Measurements from ENCODE around the gene ZCCHC13. TPM values are rescaled to one million over a fixed set of nuclear protein-coding genes. Genes with fewer than 3 reads are reported as not detected.

The ZCCHC13 gene
- total and polyA plus RNA-seq, 2 of the 8 experiments (the other 6 are each of a cell fraction or from before 2014, with no cell fraction given) = not detected

GRCh38 chrX:74349387-74349786, 45.4 kb downstream of the ZCCHC13 start:
- no peaks in the 10 kb centered on the region for H3K79me1 ChIP-seq (ENCODE audit: low read depth, low read length)
- H3K27me3 ChIP-seq (replicated peaks in 1 of 4; ENCODE audit: control insufficient read depth in 3 of 4, extremely low read depth in 1 of 4, insufficient read depth in 3 of 4, low read length in 3 of 4) = no peaks in the 10 kb centered on the region
- no peak overlapping the region for H3K18ac ChIP-seq (ENCODE audit: extremely low read depth, low read length)
- no peak overlapping the region for H3K23ac ChIP-seq (ENCODE audit: insufficient read length)
- H3K27ac ChIP-seq (ENCODE audit: low read depth, low read length) = no peak overlapping the region
- no peaks in the 10 kb centered on the region for H3K79me2 ChIP-seq (ENCODE audit: control insufficient read depth in 1 of 2, insufficient read depth in 2 of 2, low read length in 2 of 2)
- H3K4me3 ChIP-seq (ENCODE audit: extremely low read depth in 1 of 4, insufficient read depth in 2 of 4, low read depth in 3 of 4, low read length in 4 of 4) = no peak overlapping the region
- no peaks in the 10 kb centered on the region for H3K4me1 ChIP-seq (replicated peaks in 1 of 4; ENCODE audit: control insufficient read depth in 3 of 4, insufficient read depth in 4 of 4, low read length in 3 of 4)
- no peak overlapping the region for H3K14ac ChIP-seq (ENCODE audit: insufficient read length)
- no peak overlapping the region for H4K8ac ChIP-seq (ENCODE audit: extremely low read depth, insufficient read depth, low read length)
- no peaks in the 10 kb centered on the region for H3K36me3 ChIP-seq (ENCODE audit: control insufficient read depth in 2 of 4, insufficient read depth in 4 of 4, low read length in 3 of 4)
- H2BK5ac ChIP-seq (ENCODE audit: low read depth, low read length) = no peak overlapping the region
- no peak overlapping the region for H2AK5ac ChIP-seq (ENCODE audit: low read depth, low read length)
- FAIRE-seq (no peak), DNase-seq (ENCODE audit: low read depth in 1 of 2, low spot score in 2 of 2) (no peak)
- no peak overlapping the region for H2BK15ac ChIP-seq (ENCODE audit: low read length)
- no peaks in the 10 kb centered on the region for H3K23me2 ChIP-seq (ENCODE audit: low read depth, low read length)
- no peak overlapping the region for H4K5ac ChIP-seq (ENCODE audit: insufficient read length, low read depth, low read length)
- H3K4ac ChIP-seq (replicated peaks; ENCODE audit: insufficient read length, low read depth, low read length) = no peak overlapping the region
- no peak overlapping the region for H2BK20ac ChIP-seq (ENCODE audit: low read length)
- ChIA-PET POLR2A (ENCODE audit: partially characterized antibody) (no interaction called here), CTCF (ENCODE audit: partially characterized antibody) (no interaction called here)
- no peak overlapping the region for H2BK120ac ChIP-seq (replicated peaks; ENCODE audit: low read depth, low read length)
- H3K9me3 ChIP-seq (ENCODE audit: insufficient read depth in 2 of 2, low read depth in 1 of 2, low read length in 1 of 2) = no peaks in the 10 kb centered on the region
- WGBS, 2 experiments (ENCODE audit: extremely low coverage in 1 of 2, insufficient coverage in 1 of 2, insufficient read length in 1 of 2, insufficient replicate concordance in 2 of 2, low coverage in 1 of 2, low lambda C conversion rate in 2 of 2, missing lambda C conversion rate in 1 of 2) = 61% methylated on average over 3 of the region's 3 CpGs; no CpG with 5 or more reads in 1 of the 2 experiments
- no peaks in the 10 kb centered on the region for H4K20me1 ChIP-seq (replicated peaks in 1 of 2; ENCODE audit: control insufficient read depth in 1 of 2, insufficient read depth in 2 of 2, low read length in 2 of 2)
- no peak overlapping the region for H3K4me2 ChIP-seq (ENCODE audit: insufficient read depth in 1 of 2, low read depth in 2 of 2, low read length in 2 of 2)
- no peak overlapping the region for H2BK12ac ChIP-seq (ENCODE audit: low read depth, low read length)
- H4K91ac ChIP-seq (replicated peaks; ENCODE audit: insufficient read length, low read length) = no peak overlapping the region
- no peak overlapping the region for H3K9ac ChIP-seq (replicated peaks in 1 of 4; ENCODE audit: extremely low read depth in 1 of 4, low read depth in 3 of 4, low read length in 3 of 4)
- no peak overlapping the region for H3K56ac ChIP-seq (replicated peaks; ENCODE audit: insufficient read length, low read depth, low read length)
- H2AFZ ChIP-seq (ENCODE audit: low read length) = no peak overlapping the region
- TF ChIP-seq HDAC6 (IDR thresholded peaks at IDR 0.05; ENCODE audit: low read depth, low read length) (no peak), SP4 (IDR thresholded peaks at IDR 0.05; ENCODE audit: low read length) (no peak), CEBPB (IDR thresholded peaks at IDR 0.05; ENCODE audit: low read depth, low read length) (no peak), SIX5 (IDR thresholded peaks at IDR 0.05; ENCODE audit: low read depth, low read length) (no peak), KDM1A (IDR thresholded peaks at IDR 0.05; ENCODE audit: borderline replicate concordance, low read length) (no peak), BACH1 (IDR thresholded peaks at IDR 0.05; ENCODE audit: low read length) (no peak), TCF12 (IDR thresholded peaks at IDR 0.05; ENCODE audit: low read depth, low read length) (no peak), KDM4A (IDR thresholded peaks at IDR 0.05; ENCODE audit: low read depth, low read length, severe bottlenecking) (no peak), SUZ12 (IDR thresholded peaks at IDR 0.05; ENCODE audit: low read length) (no peak), CTBP2 (IDR thresholded peaks at IDR 0.05; ENCODE audit: borderline replicate concordance, insufficient read depth, insufficient read length, low read length) (no peak), SP1 (IDR thresholded peaks at IDR 0.05; ENCODE audit: low read depth, low read length) (no peak), EP300 (IDR thresholded peaks at IDR 0.05; ENCODE audit: borderline replicate concordance in 1 of 2, low read depth in 2 of 2, low read length in 2 of 2) (no peak), POLR2AphosphoS5 (IDR thresholded peaks at IDR 0.05; ENCODE audit: low read depth, low read length) (no peak), NRF1 (IDR thresholded peaks at IDR 0.05; ENCODE audit: low read depth, low read length) (no peak), ZNF274 (IDR thresholded peaks at IDR 0.05; ENCODE audit: borderline replicate concordance, extremely low read depth, low read length) (no peak), SIRT6 (IDR thresholded peaks at IDR 0.05; ENCODE audit: low read length) (no peak), GABPA (IDR thresholded peaks at IDR 0.05; ENCODE audit: borderline replicate concordance, insufficient read depth, low read length) (no peak)
